KOPT-K1 (cell line): ENCODE results near the gene TNK2.
"Not testable (repeated sequence)": the region's sequence is repeated elsewhere in the genome, so short reads cannot be mapped to it uniquely, and the experiment has no call there.

Experiments
- H3K27ac ChIP-seq: fragments of 200-600 bp; sonication (generic); 2 replicates; pipeline ENCODE4 v1.5.1; 2016; ENCODE audit warnings: antibody characterized with exemption, mild to moderate bottlenecking, low read depth, low read length; ENCODE audit not compliant: poor library complexity, severe bottlenecking
- H3K36me3 ChIP-seq: fragments of 200-600 bp; sonication (generic); 2 replicates; pipeline ENCODE4 v1.5.1; 2017; ENCODE audit warnings: antibody characterized with exemption, mild to moderate bottlenecking, low read length, moderate library complexity; ENCODE audit not compliant: insufficient read depth
- H3K9me3 ChIP-seq: fragments of 200-600 bp; sonication (generic); 2 replicates; pipeline ENCODE4 v1.5.1; 2017; ENCODE audit warnings: antibody characterized with exemption, low read length, mild to moderate bottlenecking; ENCODE audit not compliant: insufficient read depth, poor library complexity, severe bottlenecking

The TNK2 gene

GRCh38 chr3:195866686-195867511, 41.5 kb downstream of the TNK2 start:
- Histone ChIP-seq H3K27ac (no peak overlapping the region), H3K36me3 (peaks cover 53% of the 10 kb centered on the region), H3K9me3 (no peaks in the 10 kb centered on the region)

GRCh38 chr3:195865752-195866151, 42.6 kb downstream of the TNK2 start:
- H3K27ac ChIP-seq: no peak overlapping the region
- H3K36me3 ChIP-seq: peaks cover 42% of the 10 kb centered on the region
- no peaks in the 10 kb centered on the region for H3K9me3 ChIP-seq

- Histone ChIP-seq H3K36me3 (peaks cover 18% of the 10 kb centered on the region), H3K27ac (no peak overlapping the region)
Observed at GRCh38 chr3:195863121-195864061, 45.0 kb downstream of the TNK2 start.

GRCh38 chr3:195862318-195862717, 46.0 kb downstream of the TNK2 start:
- not testable (repeated sequence) for H3K9me3 ChIP-seq, H3K27ac ChIP-seq
- peaks cover 17% of the 10 kb centered on the region for H3K36me3 ChIP-seq

More at GRCh38 chr3:195863121-195864061, 45.0 kb downstream of the TNK2 start:
- no peaks in the 10 kb centered on the region for H3K9me3 ChIP-seq

GRCh38 chr3:195860456-195860855, 47.9 kb downstream of the TNK2 start:
- H3K27ac ChIP-seq: no peak overlapping the region
- H3K9me3 ChIP-seq: no peaks in the 10 kb centered on the region
- peaks cover 2% of the 10 kb centered on the region; the same call in 1 of the 2 replicates for H3K36me3 ChIP-seq

- H3K27ac ChIP-seq: no peak overlapping the region
Observed at GRCh38 chr3:195859846-195860411, 48.4 kb downstream of the TNK2 start.

GRCh38 chr3:195859061-195859845, 49.1 kb downstream of the TNK2 start:
- H3K36me3 ChIP-seq: no peaks in the 10 kb centered on the region; the same call in 1 of the 2 replicates
- H3K9me3 ChIP-seq: no peaks in the 10 kb centered on the region
- no peak overlapping the region for H3K27ac ChIP-seq

More at GRCh38 chr3:195859846-195860411, 48.4 kb downstream of the TNK2 start:
- Histone ChIP-seq H3K36me3 (no peaks in the 10 kb centered on the region; the same call in 1 of the 2 replicates), H3K9me3 (no peaks in the 10 kb centered on the region)

GRCh38 chr3:195856410-195857084, 51.8 kb downstream of the TNK2 start:
- Histone ChIP-seq H3K27ac (peak overlapping the region; percentile 90), H3K9me3 (no peaks in the 10 kb centered on the region), H3K36me3 (no peaks in the 10 kb centered on the region)

- H3K36me3 ChIP-seq: no peaks in the 10 kb centered on the region
- peak overlapping the region; percentile 90 for H3K27ac ChIP-seq
- H3K9me3 ChIP-seq: no peaks in the 10 kb centered on the region
Observed at GRCh38 chr3:195855471-195856409, 52.6 kb downstream of the TNK2 start.

- H3K27ac ChIP-seq: peak overlapping the region; percentile 90
- H3K9me3 ChIP-seq: no peaks in the 10 kb centered on the region
- H3K36me3 ChIP-seq: no peaks in the 10 kb centered on the region
Observed at GRCh38 chr3:195854628-195855294, 53.6 kb downstream of the TNK2 start.

GRCh38 chr3:195853996-195854395, 54.4 kb downstream of the TNK2 start:
- no peaks in the 10 kb centered on the region for H3K36me3 ChIP-seq
- H3K27ac ChIP-seq: peak overlapping the region; percentile 69
- H3K9me3 ChIP-seq: no peaks in the 10 kb centered on the region

- peak overlapping the region; percentile 69 for H3K27ac ChIP-seq
- no peaks in the 10 kb centered on the region for H3K9me3 ChIP-seq
- H3K36me3 ChIP-seq: no peaks in the 10 kb centered on the region
Observed at GRCh38 chr3:195853036-195853435, 55.3 kb downstream of the TNK2 start.
